Fibroblast of lung (primary cell): ENCODE measurements around the gene TAB2. TPM values are rescaled to one million over a fixed set of nuclear protein-coding genes. Genes with fewer than 3 reads are reported as not detected.

Source experiments
- DNase-seq, 2 donors: peaks; one replicate each; pipeline versions ENCODE4 v3.0.0 to v3.0.0-alpha.2; 2010; ENCODE audit warnings: low read depth in 2 of 2
- H2AFZ ChIP-seq: 2 replicates; pipeline ENCODE4 v1.5.1; 2012; ENCODE audit warnings: low read length, control low read depth, inconsistent platforms
- H3K27ac ChIP-seq: 2 replicates; pipeline ENCODE4 v1.5.1; 2011; ENCODE audit warnings: low read length, control low read depth; ENCODE audit not compliant: insufficient read depth
- H3K27me3 ChIP-seq: 2 replicates; pipeline ENCODE4 v1.5.1; 2011; ENCODE audit warnings: mild to moderate bottlenecking, low read length; ENCODE audit not compliant: control insufficient read depth, insufficient read depth
- H3K36me3 ChIP-seq: 2 replicates; pipeline ENCODE4 v1.5.1; 2011; ENCODE audit warnings: low read length; ENCODE audit not compliant: control insufficient read depth, insufficient read depth
- H3K4me1 ChIP-seq: 2 replicates; pipeline ENCODE4 v1.5.1; 2011; ENCODE audit warnings: low read length; ENCODE audit not compliant: control insufficient read depth, insufficient read depth; ENCODE audit errors: extremely low read depth
- H3K4me2 ChIP-seq: 2 replicates; pipeline ENCODE4 v1.5.1; 2011; ENCODE audit warnings: low read length, control low read depth; ENCODE audit not compliant: insufficient read depth; ENCODE audit errors: extremely low read depth
- H3K4me3 ChIP-seq, 4 experiments: fragments of 200-600 bp in 1 of 4; sonication (generic) in 1 of 4; replicated peaks in 1 of 4; 2 replicates each; pipeline ENCODE4 v1.5.1; 2011 to 2016; ENCODE audit warnings: low read length in 4 of 4, low read depth in 3 of 4, mild to moderate bottlenecking in 3 of 4, control low read depth in 2 of 4, inconsistent platforms in 1 of 4, mixed read lengths in 1 of 4; ENCODE audit not compliant: insufficient read depth in 1 of 4; ENCODE audit errors: control extremely low read depth in 1 of 4
- H3K79me2 ChIP-seq: 2 replicates; pipeline ENCODE4 v1.5.1; 2012; ENCODE audit warnings: mild to moderate bottlenecking, low read length, inconsistent platforms; ENCODE audit not compliant: control insufficient read depth, insufficient read depth
- H3K9ac ChIP-seq: 2 replicates; pipeline ENCODE4 v1.5.1; 2011; ENCODE audit warnings: mild to moderate bottlenecking, low read length, control low read depth; ENCODE audit not compliant: insufficient read depth
- H3K9me3 ChIP-seq: 2 replicates; pipeline ENCODE4 v1.5.1; 2012; ENCODE audit warnings: low read depth, low read length; ENCODE audit not compliant: control insufficient read depth, insufficient read depth
- H4K20me1 ChIP-seq: 2 replicates; pipeline ENCODE4 v1.5.1; 2011; ENCODE audit warnings: low read length; ENCODE audit not compliant: control insufficient read depth, insufficient read depth; ENCODE audit errors: extremely low read depth
- CTCF ChIP-seq, 2 donors: IDR thresholded peaks in 1 of 2; conservative IDR thresholded peaks in 1 of 2; 1 replicate in 1 of 2; 2 replicates in 1 of 2; pipeline ENCODE4 v1.5.1; 2011 to 2012; ENCODE audit warnings: low read length in 2 of 2, control low read depth in 1 of 2, inconsistent platforms in 1 of 2, low read depth in 1 of 2, mild to moderate bottlenecking in 1 of 2
- EZH2 ChIP-seq: IDR thresholded peaks from 2 replicates; pipeline ENCODE4 v1.5.1; 2012; ENCODE audit warnings: low read length, control low read depth, mild to moderate bottlenecking; ENCODE audit errors: missing control alignments
- polyA plus RNA-seq, 2 donors: library from polyadenylated mRNA; depleted of rRNA in 1 of 2; stranded (reverse) in 1 of 2; unstranded in 1 of 2; fragments of >200 nt; gene quantifications; 2 replicates each; pipeline ENCODE4 v1.2.1, GENCODE V29; 2011 to 2012; ENCODE audit warnings: missing spikeins in 1 of 2
- total RNA-seq: library from RNA; depleted of rRNA; stranded (reverse); fragments of >200 nt; gene quantifications from 2 replicates; pipeline ENCODE4 v1.2.1, GENCODE V29; 2014

The TAB2 gene
- total and polyA plus RNA-seq, 2 donors (not counting 1 experiment from before 2014, with no cell fraction given) = 27.2 to 49.7 TPM

DNA sequence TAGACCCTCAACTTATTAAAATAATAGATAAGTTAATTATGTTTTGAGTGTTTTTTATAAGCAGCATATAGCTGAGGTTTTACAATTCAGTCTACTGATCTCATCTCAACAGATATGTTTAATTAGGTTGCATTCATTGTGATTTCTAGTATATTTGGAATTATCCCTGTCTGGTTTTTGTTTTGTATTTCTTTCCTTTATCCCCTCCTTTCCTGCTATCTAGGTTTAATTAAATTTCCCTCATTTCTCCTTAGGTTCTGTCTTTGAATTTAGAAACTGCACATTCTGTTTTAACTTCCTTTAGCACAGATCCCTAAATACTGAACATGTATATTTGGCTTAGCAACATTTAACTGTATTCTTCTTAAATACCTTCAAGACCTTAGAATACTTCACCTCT, 77.7 kb downstream of the TAB2 start:
- H3K9me3 ChIP-seq = no peaks in the 10 kb centered on the region
- H3K36me3 ChIP-seq = peaks cover 2% of the 10 kb centered on the region
- no peak overlapping the region for H3K4me3 ChIP-seq
- no peaks in the 10 kb centered on the region for H4K20me1 ChIP-seq
- no peaks in the 10 kb centered on the region for H3K27me3 ChIP-seq
- H3K4me2 ChIP-seq = no peak overlapping the region
- H2AFZ ChIP-seq = no peak overlapping the region
- peaks cover 4% of the 10 kb centered on the region for H3K79me2 ChIP-seq
- H3K4me1 ChIP-seq = no peaks in the 10 kb centered on the region
- no peak overlapping the region for H3K9ac ChIP-seq
- no peak for TF ChIP-seq EZH2
- TF ChIP-seq CTCF (conservative IDR thresholded peaks at IDR 0.05 in 1 of 2, IDR thresholded peaks at IDR 0.05 in 1 of 2; ENCODE audit: low read depth in 1 of 2, low read length in 2 of 2) = no peak
- DNase-seq = no peak
- H3K27ac ChIP-seq = no peak overlapping the region

DNA sequence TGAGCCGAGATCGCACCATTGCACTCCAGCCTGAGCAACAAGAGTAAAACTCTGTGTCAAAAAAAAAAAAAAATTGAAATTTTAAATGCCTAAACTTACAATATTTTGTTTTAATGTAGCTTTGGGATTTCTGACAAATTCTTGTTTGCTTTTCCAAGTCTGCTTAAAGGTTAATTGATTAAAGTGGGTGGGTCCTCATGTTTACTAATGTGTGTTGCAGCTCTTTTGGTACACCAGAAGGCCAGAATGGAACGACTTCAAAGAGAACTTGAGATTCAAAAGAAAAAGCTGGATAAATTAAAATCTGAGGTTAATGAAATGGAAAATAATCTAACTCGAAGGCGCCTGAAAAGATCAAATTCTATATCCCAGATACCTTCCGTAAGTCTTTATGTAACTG, 79.9 kb downstream of the TAB2 start:
- H2AFZ ChIP-seq = no peak overlapping the region
- H3K4me2 ChIP-seq = no peak overlapping the region
- no peaks in the 10 kb centered on the region for H3K4me1 ChIP-seq
- no peaks in the 10 kb centered on the region for H3K9me3 ChIP-seq
- peaks cover 3% of the 10 kb centered on the region for H3K79me2 ChIP-seq
- H4K20me1 ChIP-seq = no peaks in the 10 kb centered on the region
- no peak for DNase-seq
- H3K36me3 ChIP-seq = peaks cover 5% of the 10 kb centered on the region
- no peaks in the 10 kb centered on the region for H3K27me3 ChIP-seq
- TF ChIP-seq CTCF (conservative IDR thresholded peaks at IDR 0.05 in 1 of 2, IDR thresholded peaks at IDR 0.05 in 1 of 2; ENCODE audit: low read depth in 1 of 2, low read length in 2 of 2) (no peak), EZH2 (no peak)
- no peak overlapping the region for H3K9ac ChIP-seq
- no peak overlapping the region for H3K27ac ChIP-seq
- H3K4me3 ChIP-seq = no peak overlapping the region

DNA sequence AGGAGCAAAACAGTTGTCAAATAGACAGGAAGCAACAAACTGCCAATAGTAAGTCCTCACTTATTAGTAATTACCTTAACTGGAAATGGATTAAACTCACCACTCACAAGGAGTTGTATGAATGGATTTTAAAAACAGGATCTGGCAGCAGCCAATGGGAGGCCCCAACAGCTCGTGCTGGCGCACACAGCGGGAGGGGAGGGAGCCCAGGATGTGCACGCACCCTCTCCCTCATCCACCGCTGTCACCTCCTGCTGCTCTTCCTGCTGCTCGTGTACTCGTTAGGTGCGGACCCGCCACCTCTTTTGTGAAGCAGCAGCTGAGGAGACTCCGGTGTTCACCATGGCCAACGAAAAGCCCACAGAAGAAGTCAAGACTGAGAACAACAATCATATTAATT, 82.5 kb downstream of the TAB2 start, which contains the start of gene SUMO4:
Gene SUMO4 (plus strand): TSS at position 213 of the 400 bp plus-strand sequence. CDS start 130 bp downstream, at position 343.
- TF ChIP-seq CTCF (conservative IDR thresholded peaks at IDR 0.05 in 1 of 2, IDR thresholded peaks at IDR 0.05 in 1 of 2; ENCODE audit: low read depth in 1 of 2, low read length in 2 of 2) = no peak
- no peak for TF ChIP-seq EZH2
- H3K36me3 ChIP-seq = peaks cover 5% of the 10 kb centered on the region

More for the DNA sequence above, 82.5 kb downstream of the TAB2 start, which contains the start of gene SUMO4:
- Histone ChIP-seq H3K9me3 (no peaks in the 10 kb centered on the region), H3K27me3 (no peaks in the 10 kb centered on the region), H3K27ac (no peak within 1 kb of the TSS), H3K79me2 (no peaks in the 10 kb centered on the region), H4K20me1 (no peaks in the 10 kb centered on the region), H2AFZ (no peak within 1 kb of the TSS), H3K4me2 (no peak within 1 kb of the TSS), H3K4me3 (no peak within 1 kb of the TSS), H3K9ac (no peak within 1 kb of the TSS), H3K4me1 (no peaks in the 10 kb centered on the region)
- DNase-seq = no peak
